Measurements from ENCODE around the gene PHF12. TPM values are rescaled to one million over a fixed set of nuclear protein-coding genes. Genes with fewer than 3 reads are reported as not detected.

Gene PHF12
- total and polyA plus RNA-seq, 2 of the 8 experiments (the other 6 are each of a cell fraction or from before 2014, with no cell fraction given): 38.8 to 65.7 TPM

DNA sequence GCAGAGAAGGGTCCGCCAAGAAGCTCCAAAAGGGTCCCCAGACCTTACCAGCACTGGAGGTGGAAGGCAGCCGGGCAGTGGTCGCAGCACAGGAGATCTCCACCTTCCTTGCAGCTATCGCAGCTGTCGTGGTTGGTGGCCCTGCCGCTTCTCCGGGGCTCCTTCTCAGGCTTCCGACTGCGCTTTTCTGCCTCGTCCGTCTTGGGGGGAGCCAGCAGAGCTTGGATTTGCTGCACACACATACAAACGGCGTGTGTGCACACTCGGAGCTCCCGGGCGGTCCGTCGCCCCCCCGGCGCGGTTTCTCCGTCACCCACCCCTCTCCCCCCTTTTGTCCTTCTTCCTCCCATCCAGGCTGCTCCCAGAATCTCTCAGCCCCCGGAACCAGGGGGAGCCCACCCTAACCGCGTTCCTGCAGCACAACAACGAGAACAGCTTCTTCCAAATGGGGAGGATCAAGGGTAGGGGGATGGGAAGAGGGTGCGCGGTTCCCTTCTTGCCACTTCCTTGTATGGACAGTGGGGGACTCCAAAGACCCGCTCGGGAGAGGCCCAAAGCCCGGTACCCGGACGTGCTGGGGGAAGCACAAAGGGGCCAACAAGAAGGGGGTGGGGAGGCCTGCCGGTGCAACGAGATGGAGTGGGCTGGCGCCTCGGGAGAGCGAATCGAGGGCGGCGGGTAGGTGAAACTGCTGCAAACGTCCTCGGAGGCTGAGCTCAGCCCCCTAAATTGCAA is 1.1 kb downstream of the PHF12 start (continued):
- TF ChIP-seq TAF1 (IDR thresholded peaks at IDR 0.05; ENCODE audit: low read depth, low read length) (peak; percentile 12; the same call in 1 of the 2 replicates), KDM5A (IDR thresholded peaks at IDR 0.05; ENCODE audit: low read length) (no peak), RFX5 (IDR thresholded peaks at IDR 0.05; ENCODE audit: borderline replicate concordance, low read depth, low read length) (no peak), CEBPB (IDR thresholded peaks at IDR 0.05; ENCODE audit: low read depth, low read length) (no peak), KDM1A (IDR thresholded peaks at IDR 0.05; ENCODE audit: borderline replicate concordance, low read length) (no peak), GTF2F1 (IDR thresholded peaks at IDR 0.05; ENCODE audit: borderline replicate concordance, low read depth, low read length) (no peak), KDM4A (IDR thresholded peaks at IDR 0.05; ENCODE audit: low read depth, low read length, severe bottlenecking) (peak; percentile 14), CTBP2 (IDR thresholded peaks at IDR 0.05; ENCODE audit: borderline replicate concordance, insufficient read depth, insufficient read length, low read length) (no peak), CBX5 (IDR thresholded peaks at IDR 0.05; ENCODE audit: low read depth, low read length) (no peak), POLR2A (IDR thresholded peaks at IDR 0.05; ENCODE audit: control extremely low read depth in 1 of 2, low read depth in 2 of 2, low read length in 2 of 2) (no peak; a peak in 1 of 3 replicates), BRCA1 (IDR thresholded peaks at IDR 0.05; ENCODE audit: low read depth, low read length) (no peak), SP1 (IDR thresholded peaks at IDR 0.05; ENCODE audit: low read depth, low read length) (0 out of 2 replicates have a peak, but pooled peaks have one; percentile 24), SP4 (IDR thresholded peaks at IDR 0.05; ENCODE audit: low read length) (no peak), NRF1 (IDR thresholded peaks at IDR 0.05; ENCODE audit: low read depth, low read length) (no peak), EGR1 (IDR thresholded peaks at IDR 0.05; ENCODE audit: borderline replicate concordance, low read depth, low read length) (no peak), TAF7 (optimal IDR thresholded peaks at IDR 0.05; ENCODE audit: borderline replicate concordance, low read depth, low read length) (no peak), FOSL1 (IDR thresholded peaks at IDR 0.05; ENCODE audit: insufficient read depth, low read depth, low read length) (no peak), EP300 (IDR thresholded peaks at IDR 0.05; ENCODE audit: borderline replicate concordance in 1 of 2, low read depth in 2 of 2, low read length in 2 of 2) (no peak)
- TF ChIP-seq, protein P1, sequence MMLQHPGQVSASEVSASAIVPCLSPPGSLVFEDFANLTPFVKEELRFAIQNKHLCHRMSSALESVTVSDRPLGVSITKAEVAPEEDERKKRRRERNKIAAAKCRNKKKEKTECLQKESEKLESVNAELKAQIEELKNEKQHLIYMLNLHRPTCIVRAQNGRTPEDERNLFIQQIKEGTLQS (IDR thresholded peaks at IDR 0.05; ENCODE audit: insufficient read depth, low read depth, low read length): no peak
- TF ChIP-seq, protein P2, sequence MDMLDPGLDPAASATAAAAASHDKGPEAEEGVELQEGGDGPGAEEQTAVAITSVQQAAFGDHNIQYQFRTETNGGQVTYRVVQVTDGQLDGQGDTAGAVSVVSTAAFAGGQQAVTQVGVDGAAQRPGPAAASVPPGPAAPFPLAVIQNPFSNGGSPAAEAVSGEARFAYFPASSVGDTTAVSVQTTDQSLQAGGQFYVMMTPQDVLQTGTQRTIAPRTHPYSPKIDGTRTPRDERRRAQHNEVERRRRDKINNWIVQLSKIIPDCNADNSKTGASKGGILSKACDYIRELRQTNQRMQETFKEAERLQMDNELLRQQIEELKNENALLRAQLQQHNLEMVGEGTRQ (IDR thresholded peaks at IDR 0.05; ENCODE audit: low read length): no peak
